ENCODE data around the gene TLE1.

The TLE1 gene

DNA sequence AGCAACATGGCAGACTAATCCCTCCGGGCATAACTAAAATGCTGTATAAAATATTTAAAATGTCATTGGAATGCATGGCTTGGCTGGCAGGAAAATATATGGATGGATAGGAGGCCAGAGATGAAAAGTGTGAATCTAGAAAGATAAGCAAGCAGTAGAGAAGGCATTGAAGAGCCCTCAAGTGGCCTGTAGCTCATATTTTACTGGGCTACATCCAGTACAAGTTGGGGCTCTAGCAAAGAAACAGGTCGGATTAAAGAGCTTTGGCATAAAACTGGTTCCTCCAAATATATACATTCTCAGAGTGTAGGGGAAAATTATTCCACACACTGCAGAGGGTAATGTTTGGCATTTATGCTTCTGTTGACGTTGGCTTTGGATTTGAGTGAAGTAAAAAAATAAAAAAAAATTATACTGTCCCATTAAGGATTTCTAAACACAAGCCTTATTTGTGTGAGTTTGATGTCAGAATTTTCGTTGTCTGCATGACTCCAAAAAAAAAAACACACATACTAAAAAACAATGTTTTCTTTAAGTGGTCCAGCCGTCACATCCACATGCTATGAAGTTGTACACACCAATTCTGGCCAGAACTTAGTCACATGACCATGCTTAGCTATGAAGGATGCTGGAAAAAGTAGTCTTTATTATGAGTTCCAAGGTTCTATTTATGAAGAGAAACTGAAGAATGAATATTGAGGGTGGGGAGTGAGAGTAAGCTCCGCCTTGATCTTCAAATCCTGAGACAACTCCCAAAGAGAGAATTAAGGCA lies 147.0 kb downstream of the TLE1 start:
- no peak for DNase-seq

DNA sequence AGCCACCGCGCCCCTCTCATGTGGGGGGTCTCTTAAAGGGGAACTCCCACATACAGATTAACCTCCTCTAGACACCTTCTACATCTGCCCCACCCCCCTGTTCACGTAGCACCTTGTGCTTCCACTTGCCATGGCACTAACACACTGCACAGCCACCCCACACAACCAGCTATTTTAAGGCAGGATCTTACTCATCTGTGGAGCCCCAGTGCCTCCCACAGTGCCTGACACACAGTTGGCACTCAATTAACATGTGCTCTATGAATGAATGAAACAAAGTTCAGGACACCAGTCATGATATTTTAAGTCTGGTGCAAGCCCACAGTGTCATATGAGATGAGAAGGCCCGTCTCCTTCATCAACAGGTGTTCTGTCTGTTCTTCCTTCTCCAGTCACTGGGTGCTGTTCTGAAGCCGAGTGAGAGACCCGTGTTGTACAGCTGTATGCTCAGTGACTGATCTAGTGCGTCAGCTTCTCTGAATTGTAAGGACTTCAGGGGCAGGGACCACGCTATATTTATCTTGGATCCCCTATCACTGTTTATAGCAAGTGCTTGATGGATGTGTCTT lies 149.1 kb downstream of the TLE1 start:
- DNase-seq: no peak

DNA sequence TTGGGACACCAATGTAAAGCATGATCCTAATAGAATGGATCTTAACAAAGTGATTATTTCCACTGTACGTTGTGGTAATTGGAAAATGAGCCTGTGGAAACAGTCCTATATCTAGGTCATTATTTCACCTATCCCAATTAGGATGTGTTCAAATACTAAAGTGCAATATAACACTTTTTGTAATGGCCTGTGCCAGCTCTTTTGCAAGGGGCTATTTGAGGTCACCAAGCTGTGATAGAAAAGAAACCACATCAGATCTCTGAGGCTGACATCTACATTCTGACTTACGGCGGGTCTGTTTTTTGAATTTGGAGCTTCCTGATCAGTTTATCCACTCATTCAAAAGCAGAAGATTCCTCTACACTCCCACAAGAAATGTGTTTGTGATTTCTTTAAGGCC lies 150.0 kb downstream of the TLE1 start:
- no peak for DNase-seq

DNA sequence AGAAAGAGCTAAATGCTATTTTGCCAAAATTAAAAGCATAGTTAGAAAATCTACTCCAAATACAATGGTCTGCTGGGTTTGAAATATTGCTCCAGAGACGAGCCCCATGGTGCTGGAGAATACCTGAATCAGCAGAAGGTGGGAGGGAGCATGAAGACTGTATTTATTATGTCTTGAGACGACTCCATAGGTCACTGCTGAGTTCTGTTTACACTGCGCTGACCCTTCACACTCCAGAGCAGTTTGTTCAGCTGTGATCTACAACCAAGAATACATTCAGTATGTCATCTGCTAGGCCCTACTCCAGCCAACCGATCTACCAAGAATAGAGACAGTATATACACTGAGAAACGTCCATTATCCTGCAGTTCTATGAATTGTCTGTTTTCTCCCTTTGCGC lies 150.5 kb downstream of the TLE1 start:
- no peak for DNase-seq

DNA sequence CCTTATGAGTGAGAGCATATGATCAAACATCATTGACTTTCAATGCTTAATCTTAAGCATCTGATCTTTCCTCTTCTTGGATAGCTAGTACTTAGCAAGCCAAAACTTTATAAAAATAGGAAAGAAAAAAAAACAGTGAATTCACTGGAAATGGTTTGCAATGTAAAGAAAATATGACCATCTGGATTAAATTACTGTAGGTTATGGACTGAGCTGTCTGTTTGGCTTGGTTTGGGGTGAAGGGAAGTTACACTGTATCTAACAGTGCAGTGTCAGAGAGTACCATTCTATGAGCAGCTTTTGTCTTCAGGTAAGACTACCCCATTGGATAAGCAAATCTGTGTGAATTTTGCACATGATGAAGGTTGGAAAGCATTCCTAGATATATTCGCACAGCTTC lies 151.4 kb downstream of the TLE1 start:
- DNase-seq: no peak

DNA sequence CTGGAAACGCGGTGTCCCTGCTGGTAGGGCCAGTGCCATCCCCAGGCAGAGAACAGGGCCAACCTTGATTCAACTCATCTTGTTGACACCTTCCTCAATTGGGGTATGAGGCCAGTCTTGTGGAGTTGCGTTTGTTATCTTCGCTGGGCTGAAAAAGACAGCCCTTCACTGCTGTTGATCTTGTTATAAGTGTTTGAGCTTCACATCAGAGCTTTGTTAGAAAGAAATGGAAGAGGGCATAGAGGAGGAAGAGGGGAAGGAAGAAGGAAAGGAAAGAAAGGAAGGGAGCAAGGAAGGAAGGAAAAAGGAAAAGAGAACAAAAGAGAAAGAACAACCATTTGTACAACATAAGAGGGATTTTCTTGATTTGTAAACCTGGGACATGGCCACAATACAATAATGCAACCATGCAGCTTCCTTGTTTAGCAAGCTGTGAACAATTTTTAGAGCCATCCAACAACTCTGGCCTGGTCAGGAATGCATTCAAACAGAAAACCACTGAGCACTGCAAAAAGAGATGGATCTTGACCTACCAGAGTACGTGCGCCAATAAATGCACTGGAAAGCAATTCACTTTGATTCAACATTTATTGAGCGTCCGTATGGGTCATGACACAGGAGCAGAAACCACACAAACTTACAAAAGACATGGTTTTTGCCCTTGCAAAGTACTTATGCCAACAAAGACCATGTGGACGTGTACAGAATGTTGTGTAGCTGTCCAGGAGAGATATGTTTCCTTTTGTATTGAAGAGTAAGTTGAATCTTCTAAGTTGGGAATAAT lies 152.9 kb downstream of the TLE1 start:
- DNase-seq: no peak

DNA sequence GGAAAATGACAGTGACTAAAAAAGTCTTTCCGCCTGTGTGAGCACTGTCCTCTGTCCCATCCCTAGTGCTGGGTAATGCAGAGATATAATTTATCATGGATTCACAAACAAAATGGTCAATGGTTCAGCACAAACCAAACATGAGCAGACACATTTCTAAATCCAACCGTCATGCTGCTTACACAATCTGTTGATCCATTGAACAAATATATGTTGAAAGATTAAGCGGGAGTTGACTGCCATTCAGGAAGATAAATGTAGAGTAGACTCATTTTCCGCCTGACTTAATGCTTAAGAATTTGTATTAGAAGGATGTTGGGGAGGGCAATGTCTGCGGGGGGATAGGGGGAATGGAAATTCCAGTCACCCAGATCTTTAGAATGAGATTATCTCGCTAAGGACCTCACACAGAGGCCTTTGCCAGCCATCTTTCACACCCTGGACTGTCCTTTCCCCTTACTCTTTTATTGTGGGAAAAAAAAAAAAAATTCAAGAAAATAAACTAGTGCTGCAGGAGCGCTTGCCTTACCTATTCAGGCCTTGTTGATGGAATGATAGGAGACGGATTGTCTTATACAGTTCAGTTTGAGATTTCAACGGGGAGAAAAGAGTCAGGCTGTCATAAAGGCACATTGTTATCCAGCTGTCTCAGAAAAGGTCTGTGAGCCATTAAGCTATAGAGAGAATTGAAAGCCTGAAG lies 153.7 kb downstream of the TLE1 start:
- DNase-seq: no peak

DNA sequence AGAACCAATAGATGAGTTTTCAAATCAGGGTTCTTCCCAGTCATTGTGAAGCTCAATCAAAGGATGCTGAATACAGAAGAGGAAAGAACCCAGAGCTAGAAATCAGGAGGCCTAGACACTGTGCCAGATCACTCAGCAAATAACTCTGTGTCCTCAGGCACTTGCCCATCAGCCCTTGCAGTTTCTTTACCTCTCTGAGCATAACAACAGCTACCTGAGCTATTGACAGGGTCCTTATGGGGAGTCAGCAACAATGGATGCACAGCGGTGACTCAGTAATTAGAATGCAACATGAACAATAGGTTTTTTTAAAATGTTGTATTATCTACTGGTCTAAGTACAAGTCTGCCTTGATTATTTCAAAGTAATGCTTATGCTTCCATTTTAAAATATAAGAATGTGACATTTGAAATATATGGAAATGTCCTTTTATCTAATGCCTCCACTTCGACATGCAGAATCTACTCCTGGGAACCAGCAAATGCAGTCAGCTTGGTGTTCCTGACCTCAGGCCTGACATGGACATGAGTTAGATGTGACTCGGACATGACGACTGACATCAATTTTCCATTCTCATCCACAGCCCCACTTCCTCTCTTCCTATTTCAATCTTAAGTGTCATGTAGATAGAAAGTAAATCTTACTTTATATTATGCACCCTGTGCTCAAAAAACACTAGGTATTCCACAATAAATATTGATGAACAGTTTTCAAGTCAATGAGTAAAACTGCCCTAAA lies 155.0 kb downstream of the TLE1 start:
- DNase-seq: no peak

All from cortex of kidney (tissue), 1 donor.